ENCODE measurements around the gene TMEM25. TPM values are rescaled to one million over a fixed set of nuclear protein-coding genes. Genes with fewer than 3 reads are reported as not detected.
A peak's percentile ranks its signal among the peaks of the same experiment; 100 is the strongest.
"Not testable (repeated sequence)": the region's sequence is repeated elsewhere in the genome, so short reads cannot be mapped to it uniquely, and the experiment has no call there.

TMEM25 gene
- 139 and 154 TPM in 2 replicates for polyA plus RNA-seq
- 93.3 and 102 TPM in 2 replicates for polyA minus RNA-seq

DNA sequence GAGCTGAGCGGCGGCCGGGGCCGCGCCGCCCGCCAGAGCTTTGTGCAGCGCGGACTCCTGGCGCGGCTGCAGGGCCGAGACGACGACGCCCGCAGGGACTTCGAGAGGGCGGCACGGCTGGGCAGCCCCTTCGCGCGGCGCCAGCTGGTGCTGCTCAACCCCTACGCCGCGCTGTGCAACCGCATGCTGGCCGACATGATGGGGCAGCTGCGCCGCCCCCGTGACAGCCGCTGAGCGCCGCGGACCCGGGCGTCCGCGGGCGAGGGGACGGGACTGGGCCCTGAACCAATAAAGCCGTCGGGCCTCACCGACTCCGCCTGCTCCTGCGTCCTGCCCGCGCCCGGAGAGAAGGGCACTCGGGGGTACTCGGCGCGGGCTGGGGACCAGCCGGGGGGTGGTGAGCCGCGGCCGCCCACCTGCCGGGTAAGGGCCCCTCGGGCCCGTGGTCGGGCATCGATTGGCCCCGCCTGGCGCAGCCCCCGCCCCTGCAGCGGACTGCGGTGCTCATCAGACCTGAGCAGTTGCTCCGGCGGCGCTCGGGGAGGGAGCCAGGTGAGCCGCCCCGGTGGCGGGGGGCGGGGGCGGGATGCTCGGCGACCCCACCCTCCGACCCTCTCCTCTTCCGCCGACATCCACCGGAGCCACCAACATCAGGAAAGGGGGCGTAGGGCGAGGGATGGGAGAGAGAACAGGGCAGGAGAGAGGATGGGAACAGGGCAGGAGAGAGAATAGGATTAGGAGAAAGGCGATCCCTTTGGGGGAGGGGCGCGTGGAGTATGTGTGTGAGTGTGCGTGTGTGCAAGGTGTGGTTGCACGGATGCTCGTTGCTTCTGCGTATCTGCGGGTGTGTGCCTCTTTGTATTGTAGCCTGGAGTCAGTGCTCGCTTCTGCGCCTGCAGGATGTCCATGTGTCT lies at the start of gene TMEM25:
TMEM25 (plus strand) TSS at position 510 of the 914 bp plus-strand sequence. CDS start 610 bp downstream, outside the sequence.
- Histone ChIP-seq H3K9ac (ENCODE audit: low read length) (peak within 1 kb of the TSS; percentile 97), H3K27ac (ENCODE audit: low read length) (peak within 1 kb of the TSS; percentile 89), H3K4me2 (ENCODE audit: low read length) (peak within 1 kb of the TSS; percentile 87), H3K27me3 (ENCODE audit: insufficient read depth, low read depth, low read length) (no peaks in the 10 kb centered on the region), H3K4me3 (ENCODE audit: low read length) (peak within 1 kb of the TSS; percentile 82), H4K20me1 (ENCODE audit: insufficient read depth) (no peaks in the 10 kb centered on the region), H3F3A (ENCODE audit: insufficient read depth, low read length, poor library complexity, severe bottlenecking) (no peaks in the 10 kb centered on the region), H3K9me2 (ENCODE audit: insufficient read depth, low read length) (no peaks in the 10 kb centered on the region), H3K36me3 (ENCODE audit: insufficient read depth, low read length) (no peaks in the 10 kb centered on the region), H2AFZ (ENCODE audit: low read depth, low read length) (peak within 1 kb of the TSS; percentile 96), H3K79me2 (replicated peaks; ENCODE audit: insufficient read depth, low read length) (peaks cover 24% of the 10 kb centered on the region), H3K9me3 (ENCODE audit: low read length) (no peaks in the 10 kb centered on the region)
- TF ChIP-seq SMC3 (conservative IDR thresholded peaks at IDR 0.05; ENCODE audit: poor library complexity): peak; percentile 25
- TF ChIP-seq EP300 (conservative IDR thresholded peaks at IDR 0.05; ENCODE audit: poor library complexity, severe bottlenecking): no peak
- TF ChIP-seq, protein P1, sequence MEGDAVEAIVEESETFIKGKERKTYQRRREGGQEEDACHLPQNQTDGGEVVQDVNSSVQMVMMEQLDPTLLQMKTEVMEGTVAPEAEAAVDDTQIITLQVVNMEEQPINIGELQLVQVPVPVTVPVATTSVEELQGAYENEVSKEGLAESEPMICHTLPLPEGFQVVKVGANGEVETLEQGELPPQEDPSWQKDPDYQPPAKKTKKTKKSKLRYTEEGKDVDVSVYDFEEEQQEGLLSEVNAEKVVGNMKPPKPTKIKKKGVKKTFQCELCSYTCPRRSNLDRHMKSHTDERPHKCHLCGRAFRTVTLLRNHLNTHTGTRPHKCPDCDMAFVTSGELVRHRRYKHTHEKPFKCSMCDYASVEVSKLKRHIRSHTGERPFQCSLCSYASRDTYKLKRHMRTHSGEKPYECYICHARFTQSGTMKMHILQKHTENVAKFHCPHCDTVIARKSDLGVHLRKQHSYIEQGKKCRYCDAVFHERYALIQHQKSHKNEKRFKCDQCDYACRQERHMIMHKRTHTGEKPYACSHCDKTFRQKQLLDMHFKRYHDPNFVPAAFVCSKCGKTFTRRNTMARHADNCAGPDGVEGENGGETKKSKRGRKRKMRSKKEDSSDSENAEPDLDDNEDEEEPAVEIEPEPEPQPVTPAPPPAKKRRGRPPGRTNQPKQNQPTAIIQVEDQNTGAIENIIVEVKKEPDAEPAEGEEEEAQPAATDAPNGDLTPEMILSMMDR (IDR thresholded peaks at IDR 0.05; ENCODE audit: poor library complexity, severe bottlenecking): no peak
- TF ChIP-seq POLR2AphosphoS5 (IDR thresholded peaks at IDR 0.05): peak; percentile 90
- peak; percentile 75 for TF ChIP-seq MXI1 (conservative IDR thresholded peaks at IDR 0.05; ENCODE audit: poor library complexity, severe bottlenecking)
- peak; percentile 54 for TF ChIP-seq TAF1 (IDR thresholded peaks at IDR 0.05; ENCODE audit: low read depth)
- TF ChIP-seq, protein P2, sequence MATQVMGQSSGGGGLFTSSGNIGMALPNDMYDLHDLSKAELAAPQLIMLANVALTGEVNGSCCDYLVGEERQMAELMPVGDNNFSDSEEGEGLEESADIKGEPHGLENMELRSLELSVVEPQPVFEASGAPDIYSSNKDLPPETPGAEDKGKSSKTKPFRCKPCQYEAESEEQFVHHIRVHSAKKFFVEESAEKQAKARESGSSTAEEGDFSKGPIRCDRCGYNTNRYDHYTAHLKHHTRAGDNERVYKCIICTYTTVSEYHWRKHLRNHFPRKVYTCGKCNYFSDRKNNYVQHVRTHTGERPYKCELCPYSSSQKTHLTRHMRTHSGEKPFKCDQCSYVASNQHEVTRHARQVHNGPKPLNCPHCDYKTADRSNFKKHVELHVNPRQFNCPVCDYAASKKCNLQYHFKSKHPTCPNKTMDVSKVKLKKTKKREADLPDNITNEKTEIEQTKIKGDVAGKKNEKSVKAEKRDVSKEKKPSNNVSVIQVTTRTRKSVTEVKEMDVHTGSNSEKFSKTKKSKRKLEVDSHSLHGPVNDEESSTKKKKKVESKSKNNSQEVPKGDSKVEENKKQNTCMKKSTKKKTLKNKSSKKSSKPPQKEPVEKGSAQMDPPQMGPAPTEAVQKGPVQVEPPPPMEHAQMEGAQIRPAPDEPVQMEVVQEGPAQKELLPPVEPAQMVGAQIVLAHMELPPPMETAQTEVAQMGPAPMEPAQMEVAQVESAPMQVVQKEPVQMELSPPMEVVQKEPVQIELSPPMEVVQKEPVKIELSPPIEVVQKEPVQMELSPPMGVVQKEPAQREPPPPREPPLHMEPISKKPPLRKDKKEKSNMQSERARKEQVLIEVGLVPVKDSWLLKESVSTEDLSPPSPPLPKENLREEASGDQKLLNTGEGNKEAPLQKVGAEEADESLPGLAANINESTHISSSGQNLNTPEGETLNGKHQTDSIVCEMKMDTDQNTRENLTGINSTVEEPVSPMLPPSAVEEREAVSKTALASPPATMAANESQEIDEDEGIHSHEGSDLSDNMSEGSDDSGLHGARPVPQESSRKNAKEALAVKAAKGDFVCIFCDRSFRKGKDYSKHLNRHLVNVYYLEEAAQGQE (IDR thresholded peaks at IDR 0.05; ENCODE audit: borderline replicate concordance): peak; percentile 46
- no peak for TF ChIP-seq EZH2 (IDR thresholded peaks at IDR 0.05; ENCODE audit: borderline replicate concordance, insufficient read depth, low read length, poor library complexity, severe bottlenecking)

DNA sequence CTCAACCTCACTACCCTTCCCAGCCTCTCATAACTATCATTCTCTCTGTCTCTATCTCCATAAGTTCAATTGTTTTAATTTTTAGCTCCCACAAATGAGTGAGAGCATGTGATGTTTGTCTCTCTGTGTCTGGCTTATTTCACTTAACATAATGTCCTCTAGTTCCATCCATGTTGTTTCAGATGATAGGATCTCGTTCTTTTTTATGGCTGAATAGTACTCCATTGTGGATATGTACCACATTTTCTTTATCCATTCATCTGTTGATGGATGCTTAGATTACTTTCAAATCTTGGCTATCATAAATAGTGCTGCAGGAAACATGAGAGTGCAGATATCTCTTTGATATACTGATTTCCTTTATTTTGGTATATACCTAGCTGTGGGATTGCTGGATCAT lies 49.8 kb upstream of the TMEM25 start:
- H3K79me2 ChIP-seq (replicated peaks; ENCODE audit: insufficient read depth, low read length); H3K4me2 ChIP-seq (ENCODE audit: low read length); H3K9ac ChIP-seq (ENCODE audit: low read length); H3F3A ChIP-seq (ENCODE audit: insufficient read depth, low read length, poor library complexity, severe bottlenecking); H2AFZ ChIP-seq (ENCODE audit: low read depth, low read length); H3K27me3 ChIP-seq (ENCODE audit: insufficient read depth, low read depth, low read length); H3K9me3 ChIP-seq (ENCODE audit: low read length); H3K4me3 ChIP-seq (ENCODE audit: low read length); H4K20me1 ChIP-seq (ENCODE audit: insufficient read depth); H3K27ac ChIP-seq (ENCODE audit: low read length); H3K9me2 ChIP-seq (ENCODE audit: insufficient read depth, low read length): not testable (repeated sequence)
- H3K36me3 ChIP-seq (ENCODE audit: insufficient read depth, low read length): peaks cover 13% of the 10 kb centered on the region

Measured in neural cell (in vitro differentiated cells).